ENCODE data around the gene ERLIN1. TPM values are rescaled to one million over a fixed set of nuclear protein-coding genes. Genes with fewer than 3 reads are reported as not detected.

Gene ERLIN1
- total RNA-seq, 2 donors from 2014 or later = 21.2 to 22.8 TPM

DNA sequence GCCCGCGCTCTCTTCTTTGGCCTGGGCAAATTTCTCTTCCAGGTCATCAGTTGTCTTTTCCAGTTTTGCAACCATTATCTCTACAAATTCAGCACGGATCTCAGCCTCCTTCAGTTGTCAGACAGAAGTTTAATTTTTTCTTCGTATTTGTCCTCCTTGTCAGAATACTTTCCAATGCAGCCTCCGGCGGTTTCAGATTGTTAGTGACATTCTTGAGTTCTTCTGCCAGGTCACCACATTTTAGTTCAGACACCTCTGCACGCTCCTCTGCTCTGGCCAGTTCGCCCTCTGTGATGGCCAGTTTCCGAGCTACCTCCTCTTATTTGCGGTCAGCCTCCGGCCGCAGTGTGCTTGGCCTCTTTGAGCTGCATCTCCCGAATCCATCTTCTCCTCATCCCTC lies 71.4 kb downstream of the ERLIN1 start:
- Mint-ChIP-seq H3K27ac (no peak overlapping the region), H3K9me3 (no peaks in the 10 kb centered on the region), H3K4me3 (no peak overlapping the region), H3K27me3 (peaks cover 20 to 37% of the 10 kb centered on the region in 2 donors), H3K36me3 (no peaks in the 10 kb centered on the region), H3K4me1 (ENCODE audit: low read depth in 2 of 2) (no peaks in the 10 kb centered on the region)
- ATAC-seq (no peak), DNase-seq (ENCODE audit: low spot score) (no peak)

DNA sequence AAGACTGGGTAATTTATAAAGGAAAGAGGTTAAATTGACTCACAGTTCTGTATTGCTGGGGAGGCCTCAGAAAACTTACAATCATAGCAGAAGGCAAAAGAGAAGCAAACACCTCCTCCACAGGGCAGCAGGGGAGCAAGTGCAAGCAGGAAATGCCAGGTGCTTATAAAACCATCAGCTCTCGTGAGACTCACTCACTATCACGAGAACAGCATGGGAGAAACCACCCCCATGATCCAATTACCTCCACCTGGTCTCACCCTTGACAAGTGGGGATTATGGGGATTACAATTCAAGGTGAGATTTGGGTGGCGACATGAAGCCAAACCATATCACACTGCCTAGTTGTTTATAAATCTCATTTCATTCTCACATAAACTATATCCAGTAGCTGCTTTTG lies 76.2 kb downstream of the ERLIN1 start:
- H3K9me3 Mint-ChIP-seq = no peaks in the 10 kb centered on the region
- no peak overlapping the region for H3K27ac Mint-ChIP-seq
- peaks cover 16 to 23% of the 10 kb centered on the region in 2 donors for H3K27me3 Mint-ChIP-seq
- no peaks in the 10 kb centered on the region for H3K4me1 Mint-ChIP-seq (ENCODE audit: low read depth in 2 of 2)
- no peak overlapping the region for H3K4me3 Mint-ChIP-seq
- H3K36me3 Mint-ChIP-seq = no peaks in the 10 kb centered on the region
- ATAC-seq (no peak), DNase-seq (ENCODE audit: low spot score) (no peak)

DNA sequence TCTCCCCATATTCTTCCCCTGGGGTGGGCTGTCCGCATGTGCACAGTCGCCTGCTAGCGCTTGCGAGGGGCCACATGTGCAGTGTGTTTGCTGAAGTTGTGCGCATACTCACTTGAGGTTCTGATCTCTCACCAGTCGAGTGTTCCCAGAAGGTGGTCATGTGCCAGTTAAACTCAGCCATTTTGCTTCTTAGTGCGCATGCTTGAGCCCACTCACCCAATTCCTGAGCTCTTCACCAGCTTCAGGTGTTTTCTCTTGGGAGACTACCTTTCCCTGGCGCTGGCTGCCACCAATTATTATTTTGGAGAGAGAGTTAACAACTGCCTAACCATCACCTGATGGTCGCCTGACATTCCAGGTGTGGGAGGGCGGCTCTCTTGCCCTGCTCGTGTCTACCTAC lies 79.0 kb downstream of the ERLIN1 start:
- H3K4me1 Mint-ChIP-seq (ENCODE audit: low read depth in 2 of 2) = no peaks in the 10 kb centered on the region
- no peaks in the 10 kb centered on the region for H3K9me3 Mint-ChIP-seq
- no peaks in the 10 kb centered on the region for H3K36me3 Mint-ChIP-seq
- H3K27ac Mint-ChIP-seq = no peak overlapping the region
- H3K27me3 Mint-ChIP-seq = peaks cover 21 to 32% of the 10 kb centered on the region in 2 donors
- no peak for DNase-seq (ENCODE audit: low spot score)
- H3K4me3 Mint-ChIP-seq = no peak overlapping the region
- ATAC-seq = no peak

DNA sequence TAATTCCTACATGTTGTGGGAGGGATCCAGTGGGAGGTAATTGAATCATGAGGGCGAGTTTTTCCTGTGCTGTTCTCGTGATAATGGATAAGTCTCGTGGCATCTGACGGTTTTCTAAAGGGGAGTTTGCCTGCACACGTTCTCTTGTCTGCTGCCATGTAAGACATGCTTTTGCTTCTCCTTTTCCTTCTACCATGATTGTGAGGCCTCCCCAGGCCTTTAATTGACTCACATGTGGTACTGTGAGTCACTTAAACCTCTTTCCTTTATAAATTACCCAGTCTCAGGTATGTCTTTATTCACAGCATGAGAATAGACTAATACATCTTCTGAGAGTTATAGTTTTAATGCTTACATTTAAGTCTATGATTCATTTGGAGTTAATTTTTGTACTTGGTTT lies 81.5 kb downstream of the ERLIN1 start:
- Mint-ChIP-seq H3K27me3 (peaks cover 26 to 44% of the 10 kb centered on the region in 2 donors), H3K36me3 (no peaks in the 10 kb centered on the region), H3K27ac (no peak overlapping the region), H3K4me3 (no peak overlapping the region), H3K9me3 (no peaks in the 10 kb centered on the region), H3K4me1 (ENCODE audit: low read depth in 2 of 2) (no peaks in the 10 kb centered on the region)
- DNase-seq (ENCODE audit: low spot score) = no peak
- ATAC-seq = no peak

DNA sequence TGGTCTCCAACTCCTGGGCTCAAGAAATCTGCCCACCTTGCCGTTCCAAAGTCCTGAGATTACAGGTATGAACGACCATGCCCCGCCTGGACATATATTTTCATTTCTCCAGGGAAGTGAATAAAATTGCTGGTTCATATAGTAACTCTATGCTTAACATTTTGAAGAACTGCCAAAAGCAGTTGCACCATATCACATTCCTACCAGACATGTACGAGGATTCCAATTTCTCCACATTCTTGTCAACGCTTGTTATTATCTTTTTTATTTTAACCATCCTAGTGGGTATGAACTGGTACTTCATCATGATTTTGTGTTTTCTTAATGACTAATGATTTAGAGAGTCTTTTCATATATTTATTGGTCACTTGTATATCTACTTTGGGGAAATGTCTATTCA lies 82.2 kb downstream of the ERLIN1 start:
- H3K9me3 Mint-ChIP-seq = no peaks in the 10 kb centered on the region
- DNase-seq (ENCODE audit: low spot score) (no peak), ATAC-seq (no peak)
- H3K27me3 Mint-ChIP-seq = peaks cover 26 to 43% of the 10 kb centered on the region in 2 donors
- no peak overlapping the region for H3K27ac Mint-ChIP-seq
- H3K4me3 Mint-ChIP-seq = no peak overlapping the region
- no peaks in the 10 kb centered on the region for H3K4me1 Mint-ChIP-seq (ENCODE audit: low read depth in 2 of 2)
- no peaks in the 10 kb centered on the region for H3K36me3 Mint-ChIP-seq

DNA sequence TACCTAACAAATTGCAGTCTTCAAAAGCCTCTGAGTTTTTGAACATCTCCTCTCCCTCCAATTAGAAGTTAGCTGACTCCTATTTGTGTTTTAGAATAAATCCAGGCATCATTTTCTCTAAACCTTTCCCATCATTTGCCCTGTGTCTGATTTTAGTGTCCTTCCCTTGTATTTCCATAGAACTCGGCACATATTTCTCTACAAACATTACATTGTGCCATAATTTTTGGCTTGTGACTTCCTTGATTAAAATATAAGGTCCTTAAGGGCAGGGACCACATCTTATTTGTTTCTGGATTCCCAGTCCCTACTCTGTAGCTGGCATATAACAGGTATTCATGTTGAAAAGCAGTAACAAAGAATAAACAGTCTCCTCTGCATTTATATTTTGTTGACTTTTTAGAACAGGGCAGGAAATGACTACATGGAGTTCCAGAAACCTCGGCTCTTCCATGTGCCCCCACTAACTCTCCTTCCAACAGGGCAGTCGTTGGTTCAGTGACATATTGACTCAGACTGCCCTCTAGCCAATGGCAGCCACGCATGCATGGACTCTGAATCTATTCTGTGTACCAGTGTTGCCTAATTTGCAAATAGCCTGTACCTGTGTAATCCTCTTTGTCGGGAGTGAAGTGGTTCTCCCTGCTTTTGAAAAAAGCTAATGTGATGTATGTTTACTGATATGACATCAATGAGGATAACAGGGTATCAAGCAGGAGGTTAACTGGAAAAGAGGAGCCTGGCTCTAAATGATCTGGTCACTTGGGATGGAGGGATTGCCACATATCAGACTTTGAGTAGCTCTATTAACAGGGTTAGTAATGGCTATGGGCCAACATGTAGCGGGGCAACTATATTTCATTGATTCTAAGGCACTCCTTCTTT lies 84.4 kb downstream of the ERLIN1 start:
- no peak overlapping the region for H3K4me3 Mint-ChIP-seq
- peaks cover 30 to 50% of the 10 kb centered on the region in 2 donors for H3K27me3 Mint-ChIP-seq
- DNase-seq (ENCODE audit: low spot score) = no peak
- H3K27ac Mint-ChIP-seq = no peak overlapping the region
- no peaks in the 10 kb centered on the region for H3K36me3 Mint-ChIP-seq
- no peaks in the 10 kb centered on the region for H3K4me1 Mint-ChIP-seq (ENCODE audit: low read depth in 2 of 2)
- ATAC-seq = no peak
- H3K9me3 Mint-ChIP-seq = no peaks in the 10 kb centered on the region

DNA sequence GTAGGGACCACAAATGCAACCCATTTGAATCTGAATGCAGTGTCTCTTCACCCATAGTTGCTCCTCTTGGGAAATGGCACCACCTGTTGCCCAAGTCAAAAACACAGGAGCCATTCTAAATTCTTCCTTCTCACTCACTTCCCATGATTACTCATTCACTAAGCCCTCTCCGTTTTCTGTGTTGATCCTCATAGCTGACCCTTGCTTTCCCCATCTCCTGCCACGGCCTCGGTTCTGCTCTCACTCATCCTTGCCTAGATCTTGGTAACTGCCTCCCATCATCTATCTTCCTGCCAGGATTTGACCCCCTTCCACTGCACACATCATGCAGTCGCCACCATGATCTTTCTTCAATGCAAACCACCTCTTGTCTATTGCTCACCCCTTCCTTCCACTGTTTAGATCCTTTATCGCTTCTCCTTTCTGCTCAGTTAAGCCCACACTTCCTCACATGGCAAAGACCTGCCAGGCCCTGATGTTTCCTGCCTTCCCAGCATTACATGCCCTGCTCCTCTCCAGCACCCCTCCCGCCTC lies 85.1 kb downstream of the ERLIN1 start:
- Mint-ChIP-seq H3K27me3 (peaks cover 32 to 50% of the 10 kb centered on the region in 2 donors), H3K36me3 (no peaks in the 10 kb centered on the region), H3K4me3 (no peak overlapping the region), H3K27ac (no peak overlapping the region), H3K9me3 (no peaks in the 10 kb centered on the region), H3K4me1 (ENCODE audit: low read depth in 2 of 2) (no peaks in the 10 kb centered on the region)
- ATAC-seq (no peak), DNase-seq (ENCODE audit: low spot score) (no peak)

Other genes starting within 250 kb of the ERLIN1 start
- gene DNMBP, start 176.1 kb downstream of the ERLIN1 start, total RNA-seq = 1 to 10 TPM; 4.1 to 4.3 TPM
- not detected for gene CPN1, start 104.2 kb downstream of the ERLIN1 start, total RNA-seq
- 10 to 100 TPM; 37.2 to 39.6 TPM for gene CHUK, start 43.6 kb upstream of the ERLIN1 start, total RNA-seq
- 10 to 100 TPM; 42.8 to 51.6 TPM for gene CWF19L1, start 81.6 kb upstream of the ERLIN1 start, total RNA-seq
- gene BLOC1S2, start 100.7 kb upstream of the ERLIN1 start, total RNA-seq = 10 to 100 TPM; 40.5 to 47.3 TPM
- gene PKD2L1, start 144.2 kb upstream of the ERLIN1 start, total RNA-seq = not detected
- 10 to 100 TPM; 51.4 to 80.1 TPM for gene SCD, start 161.2 kb upstream of the ERLIN1 start, total RNA-seq

All from natural killer cell treated with Interleukin-12 subunit alpha and Interleukin-12 subunit beta and Interleukin-15 and Interleukin-18, amount 100 ng/mL, for 72 hours (primary cell).